OCI-LY3 (cell line): ENCODE measurements around the gene SPATA2L.

ENCODE experiments used
- H2AFZ ChIP-seq: fragments of 200-600, 300-600 bp; shearing (Covaris generic); 2 replicates; pipeline ENCODE4 v1.6.0; 2014; ENCODE audit warnings: antibody characterized with exemption, low read depth, low read length
- H3K27ac ChIP-seq: fragments of 200-600, 300-600 bp; sonication (generic); 2 replicates; pipeline ENCODE4 v1.5.1; 2014; ENCODE audit warnings: mild to moderate bottlenecking, low read length, moderate library complexity, mixed read lengths
- H3K27me3 ChIP-seq: fragments of 200-600, 300-600 bp; sonication (generic); 2 replicates; pipeline ENCODE4 v1.6.1; 2014; ENCODE audit warnings: low read depth, low read length, mixed read lengths
- H3K36me3 ChIP-seq: fragments of 200-600, 300-600 bp; sonication (generic); replicated peaks from 2 replicates; pipeline ENCODE3; 2014; ENCODE audit warnings: low read depth, low read length, mixed read lengths
- H3K4me1 ChIP-seq: fragments of 300-600, 200-600 bp; sonication (generic); 2 replicates; pipeline ENCODE4 v1.6.1; 2014; ENCODE audit warnings: low read length, mixed read lengths
- H3K4me2 ChIP-seq: fragments of 200-600, 300-600 bp; sonication (generic); 2 replicates; pipeline ENCODE4 v1.6.1; 2014; ENCODE audit warnings: low read length, mixed read lengths
- H3K4me3 ChIP-seq: fragments of 300-600, 200-600 bp; sonication (generic); 2 replicates; pipeline ENCODE4 v1.5.1; 2014; ENCODE audit warnings: antibody characterized with exemption, mild to moderate bottlenecking, low read length, moderate library complexity
- H3K79me2 ChIP-seq: fragments of 300-600, 200-600 bp; shearing (Covaris generic); 2 replicates; pipeline ENCODE4 v1.6.1; 2014; ENCODE audit warnings: mild to moderate bottlenecking, low read length, mixed read lengths
- H3K9ac ChIP-seq: fragments of 300-600, 200-600 bp; shearing (Covaris generic); 2 replicates; pipeline ENCODE4 v1.6.0; 2014; ENCODE audit warnings: mild to moderate bottlenecking, low read length, moderate library complexity
- H3K9me3 ChIP-seq: fragments of 200-600, 300-600 bp; shearing (Covaris generic); 2 replicates; pipeline ENCODE4 v1.6.1; 2014; ENCODE audit warnings: low read length, mixed read lengths; ENCODE audit not compliant: insufficient read depth
- H4K20me1 ChIP-seq: fragments of 200-600, 300-600 bp; sonication (generic); 2 replicates; pipeline ENCODE4 v1.6.1; 2016; ENCODE audit warnings: low read length, mixed read lengths; ENCODE audit not compliant: insufficient read depth
- EZH2phosphoT487 ChIP-seq: fragments of 200-600 bp; shearing (Covaris generic); IDR thresholded peaks from 2 replicates; pipeline ENCODE4 v1.6.1; 2018; ENCODE audit warnings: antibody characterized with exemption, mixed run types, low read depth
- TF ChIP-seq, protein P1 (sequence below): fragments of 200-600, 300-600 bp; sonication (generic); IDR thresholded peaks from 2 replicates; pipeline ENCODE4 v1.5.1; 2014; ENCODE audit warnings: antibody characterized with exemption, low read length, low read depth

The SPATA2L gene

DNA sequence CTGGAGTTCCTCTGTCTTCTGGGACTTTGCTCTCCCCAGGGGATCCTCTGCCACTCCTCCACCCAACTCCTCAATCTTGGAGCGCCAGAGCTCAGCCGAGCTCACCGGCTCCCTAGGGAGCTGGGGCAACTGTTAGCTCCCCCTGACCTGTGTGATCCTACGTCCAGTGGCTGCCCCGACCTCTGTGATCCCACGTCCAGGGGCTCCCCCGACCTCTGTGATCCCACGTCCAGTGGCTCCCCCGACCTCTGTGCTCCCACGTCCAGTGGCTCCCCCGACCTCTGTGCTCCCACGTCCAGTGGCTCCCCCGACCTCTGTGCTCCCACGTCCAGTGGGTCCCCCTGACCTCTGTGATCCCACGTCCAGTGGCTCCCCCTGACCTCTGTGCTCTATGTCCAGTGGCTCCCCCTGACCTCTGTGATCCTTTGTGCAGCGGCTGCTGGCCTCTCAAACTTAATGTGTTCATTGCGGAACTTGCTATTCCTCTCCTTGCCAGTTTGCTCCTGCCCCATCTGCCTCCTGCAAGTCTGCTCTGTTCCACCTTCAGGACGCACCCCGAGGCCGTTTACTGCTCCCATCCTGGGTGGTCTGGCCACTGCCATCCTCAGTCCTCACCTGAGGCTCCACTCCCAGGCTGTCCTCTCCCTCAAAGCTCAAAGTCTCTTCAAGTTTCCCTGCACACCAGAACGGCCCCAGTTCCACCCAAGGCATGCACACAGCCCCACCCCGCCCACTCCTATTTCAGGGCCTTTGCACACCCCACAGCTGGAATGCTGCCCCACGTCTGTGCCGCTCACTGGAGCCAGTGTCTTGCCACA is 16.4 kb upstream of the SPATA2L start:
- no peaks in the 10 kb centered on the region for H3K27me3 ChIP-seq
- H3K9ac ChIP-seq, result no peak overlapping the region
- peaks cover 11% of the 10 kb centered on the region for H4K20me1 ChIP-seq
- peaks cover 11% of the 10 kb centered on the region for H3K4me1 ChIP-seq
- peaks cover 18% of the 10 kb centered on the region for H3K79me2 ChIP-seq
- H2AFZ ChIP-seq, result no peak overlapping the region
- no peak overlapping the region for H3K27ac ChIP-seq
- H3K36me3 ChIP-seq, result peaks cover 13% of the 10 kb centered on the region
- TF ChIP-seq, protein P1, sequence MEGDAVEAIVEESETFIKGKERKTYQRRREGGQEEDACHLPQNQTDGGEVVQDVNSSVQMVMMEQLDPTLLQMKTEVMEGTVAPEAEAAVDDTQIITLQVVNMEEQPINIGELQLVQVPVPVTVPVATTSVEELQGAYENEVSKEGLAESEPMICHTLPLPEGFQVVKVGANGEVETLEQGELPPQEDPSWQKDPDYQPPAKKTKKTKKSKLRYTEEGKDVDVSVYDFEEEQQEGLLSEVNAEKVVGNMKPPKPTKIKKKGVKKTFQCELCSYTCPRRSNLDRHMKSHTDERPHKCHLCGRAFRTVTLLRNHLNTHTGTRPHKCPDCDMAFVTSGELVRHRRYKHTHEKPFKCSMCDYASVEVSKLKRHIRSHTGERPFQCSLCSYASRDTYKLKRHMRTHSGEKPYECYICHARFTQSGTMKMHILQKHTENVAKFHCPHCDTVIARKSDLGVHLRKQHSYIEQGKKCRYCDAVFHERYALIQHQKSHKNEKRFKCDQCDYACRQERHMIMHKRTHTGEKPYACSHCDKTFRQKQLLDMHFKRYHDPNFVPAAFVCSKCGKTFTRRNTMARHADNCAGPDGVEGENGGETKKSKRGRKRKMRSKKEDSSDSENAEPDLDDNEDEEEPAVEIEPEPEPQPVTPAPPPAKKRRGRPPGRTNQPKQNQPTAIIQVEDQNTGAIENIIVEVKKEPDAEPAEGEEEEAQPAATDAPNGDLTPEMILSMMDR, result no peak
- TF ChIP-seq EZH2phosphoT487, result no peak
- H3K9me3 ChIP-seq, result no peaks in the 10 kb centered on the region
- no peak overlapping the region for H3K4me2 ChIP-seq
- H3K4me3 ChIP-seq, result no peak overlapping the region

DNA sequence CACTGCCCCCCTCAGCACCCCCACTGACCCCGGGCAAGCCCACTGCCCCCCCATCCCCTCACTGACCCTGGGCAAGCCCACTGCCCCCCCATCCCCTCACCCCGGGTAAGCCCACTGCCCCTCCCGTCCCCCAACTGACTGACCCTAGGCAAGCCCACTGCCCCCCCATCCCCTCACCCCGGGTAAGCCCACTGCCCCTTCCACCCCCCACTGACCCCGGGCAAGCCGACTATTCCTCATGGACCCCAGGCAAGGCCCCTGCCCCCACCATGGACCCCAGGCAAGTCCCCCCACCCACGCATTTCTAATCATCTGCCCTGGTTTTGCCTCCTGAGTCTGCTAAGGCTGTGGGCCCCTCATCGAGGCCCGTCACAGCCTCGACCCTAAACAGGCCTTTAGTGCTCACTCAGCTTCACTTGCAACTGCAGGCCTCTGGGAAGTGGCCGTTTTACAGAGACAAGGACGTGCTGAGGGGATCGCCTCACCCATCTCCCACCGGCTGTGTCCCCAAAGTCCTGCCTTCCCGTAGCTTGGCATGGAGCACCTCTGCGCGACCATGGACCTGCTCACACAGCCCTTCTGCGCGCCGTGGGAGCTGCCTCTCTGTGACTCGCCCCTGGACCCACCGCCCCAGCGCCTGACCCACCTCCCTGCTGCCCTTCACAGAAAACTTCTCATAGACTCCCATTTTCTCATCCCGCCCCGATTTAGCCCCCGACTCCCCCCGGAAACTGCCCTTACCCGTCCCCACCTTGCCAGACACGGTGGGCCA is 15.6 kb upstream of the SPATA2L start:
- Histone ChIP-seq H3K9me3 (no peaks in the 10 kb centered on the region), H3K27ac (no peak overlapping the region), H3K4me3 (no peak overlapping the region), H3K27me3 (no peaks in the 10 kb centered on the region), H4K20me1 (peaks cover 3% of the 10 kb centered on the region; the same call in 1 of the 2 replicates), H2AFZ (no peak overlapping the region), H3K9ac (no peak overlapping the region), H3K36me3 (peaks cover 13% of the 10 kb centered on the region), H3K79me2 (peaks cover 19% of the 10 kb centered on the region), H3K4me2 (no peak overlapping the region), H3K4me1 (peaks cover 8% of the 10 kb centered on the region; the same call in 1 of the 2 replicates)
- TF ChIP-seq, protein P1, result no peak
- no peak for TF ChIP-seq EZH2phosphoT487

DNA sequence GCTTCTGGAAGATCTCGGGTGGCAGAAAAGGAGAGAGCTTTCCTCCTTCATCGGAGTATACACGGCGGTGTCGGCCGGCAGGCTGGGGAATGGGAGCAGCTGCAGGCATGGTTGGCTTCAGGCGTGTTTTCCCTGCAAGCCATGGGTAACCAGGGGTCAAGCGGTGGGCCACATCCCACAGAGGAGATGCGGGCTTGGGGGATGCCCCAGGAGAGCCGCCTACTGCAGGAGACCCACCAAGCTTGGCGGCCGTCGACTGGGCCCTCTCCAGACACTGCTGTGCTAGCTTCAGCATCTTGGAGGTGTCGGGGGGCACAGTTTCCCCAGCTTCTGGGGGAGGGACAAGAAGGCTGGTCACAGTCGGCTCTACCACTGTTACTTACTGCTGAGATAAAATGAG is 15.0 kb upstream of the SPATA2L start:
- Histone ChIP-seq H3K4me1 (peaks cover 8% of the 10 kb centered on the region; the same call in 1 of the 2 replicates), H2AFZ (no peak overlapping the region), H4K20me1 (0 out of 2 replicates have a peak, but pooled peaks cover 3% of the 10 kb centered on the region), H3K4me2 (no peak overlapping the region), H3K27me3 (no peaks in the 10 kb centered on the region), H3K36me3 (peaks cover 13% of the 10 kb centered on the region), H3K27ac (no peak overlapping the region), H3K4me3 (no peak overlapping the region), H3K79me2 (peaks cover 20% of the 10 kb centered on the region), H3K9me3 (no peaks in the 10 kb centered on the region), H3K9ac (no peak overlapping the region)
- TF ChIP-seq, protein P1, result no peak
- TF ChIP-seq EZH2phosphoT487, result no peak

DNA sequence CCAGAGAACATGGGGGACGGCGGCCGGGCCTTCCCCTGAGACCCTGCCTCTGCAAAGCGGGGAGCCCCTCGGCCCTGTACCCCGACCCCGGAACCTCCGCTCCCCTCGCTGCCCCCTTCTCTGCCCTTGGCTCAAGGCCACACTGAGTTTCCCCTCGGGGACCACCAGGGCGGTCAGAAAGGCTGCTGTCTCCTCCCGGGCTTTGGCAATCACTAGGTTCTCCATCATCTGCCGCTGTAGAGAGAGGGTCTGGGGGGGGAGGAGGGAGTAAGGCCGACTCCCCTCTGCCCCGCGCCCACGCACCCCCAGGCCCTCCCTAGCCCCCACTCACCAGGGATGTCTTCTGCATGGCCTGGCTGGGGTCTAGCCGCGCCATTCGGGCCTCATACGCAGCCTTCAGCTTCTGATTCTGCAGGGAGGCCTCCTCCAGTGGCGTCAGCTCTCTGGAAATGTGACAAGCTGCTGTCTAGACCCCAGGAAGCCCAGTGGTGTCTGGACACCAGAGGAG is 10.8 kb upstream of the SPATA2L start:
- peak overlapping the region; percentile 19; the same call in 1 of the 2 replicates for H3K27ac ChIP-seq

More for the DNA sequence above, 10.8 kb upstream of the SPATA2L start:
- H3K4me1 ChIP-seq, result 0 out of 2 replicates have a peak, but pooled peaks cover 4% of the 10 kb centered on the region
- 0 out of 2 replicates have a peak, but pooled peaks cover 3% of the 10 kb centered on the region for H4K20me1 ChIP-seq
- H3K9me3 ChIP-seq, result no peaks in the 10 kb centered on the region
- H3K36me3 ChIP-seq, result peaks cover 11% of the 10 kb centered on the region
- TF ChIP-seq EZH2phosphoT487, result no peak
- TF ChIP-seq, protein P1, result no peak
- peak overlapping the region; percentile 80 for H3K9ac ChIP-seq
- no peak overlapping the region for H2AFZ ChIP-seq
- peak overlapping the region; percentile 91 for H3K4me2 ChIP-seq
- H3K4me3 ChIP-seq, result peak overlapping the region; percentile 88
- H3K79me2 ChIP-seq, result peaks cover 20% of the 10 kb centered on the region
- H3K27me3 ChIP-seq, result no peaks in the 10 kb centered on the region
